ENCODE results near the gene FNDC3A. TPM values are rescaled to one million over a fixed set of nuclear protein-coding genes. Genes with fewer than 3 reads are reported as not detected.

Gene FNDC3A
- total RNA-seq, 1 experiment from 2014 or later, result 34.3 TPM

DNA sequence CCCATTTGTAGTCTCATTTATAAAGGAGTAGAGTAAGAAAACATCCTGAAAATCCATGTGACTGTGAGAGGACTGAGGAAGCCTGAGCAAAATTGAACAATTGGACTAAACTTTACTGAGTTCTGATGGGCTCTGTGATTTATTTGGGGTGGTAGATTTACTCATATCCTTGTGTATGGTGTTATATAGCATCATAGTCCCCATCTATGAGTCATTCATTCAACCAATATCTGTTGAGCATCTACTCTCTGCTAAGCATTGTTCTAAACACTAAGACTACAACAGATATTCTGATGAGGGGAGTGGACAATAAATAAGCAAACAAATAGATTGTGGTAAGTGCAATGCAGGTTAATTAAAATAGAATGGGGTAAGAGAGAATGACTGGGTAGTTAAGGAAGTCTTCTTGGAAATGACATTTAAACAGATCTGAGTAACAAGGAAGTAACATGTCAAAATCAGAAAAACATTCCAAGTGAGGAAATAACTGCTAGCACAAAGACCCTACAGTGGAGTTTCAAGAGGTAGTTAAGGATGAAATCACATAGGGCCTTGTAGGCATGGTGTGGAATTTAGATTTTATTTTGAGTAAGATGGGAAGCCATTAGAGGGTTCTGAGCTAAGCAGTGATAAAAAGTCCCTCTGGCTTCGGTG is 208.1 kb downstream of the FNDC3A start:
- Histone ChIP-seq H3K27me3 (ENCODE audit: insufficient read depth, low read depth) (no peaks in the 10 kb centered on the region), H3K79me2 (ENCODE audit: low read depth) (no peaks in the 10 kb centered on the region), H3K9me2 (ENCODE audit: insufficient read depth) (no peaks in the 10 kb centered on the region), H3K4me3 (no peak overlapping the region), H3K4me2 (no peak overlapping the region), H3K36me3 (ENCODE audit: low read depth) (peaks cover 22% of the 10 kb centered on the region; the same call in 1 of the 2 replicates), H2AFZ (no peak overlapping the region), H4K20me1 (ENCODE audit: insufficient read depth) (no peaks in the 10 kb centered on the region; the same call in 1 of the 2 replicates), H3K4me1 (replicated peaks; ENCODE audit: insufficient read depth) (no peaks in the 10 kb centered on the region), H3K27ac (no peak overlapping the region), H3K9me3 (ENCODE audit: insufficient read depth, low read depth) (no peaks in the 10 kb centered on the region), H3F3A (ENCODE audit: insufficient read depth, low read depth) (no peaks in the 10 kb centered on the region)
- CTCF ChIA-PET, result no interaction called here
- POLR2A ChIA-PET (ENCODE audit: unreplicated experiment), result no interaction called here
- no peak for TF ChIP-seq EZH2 (IDR thresholded peaks at IDR 0.05; ENCODE audit: low read depth)
- no peak for TF ChIP-seq CTCF (conservative IDR thresholded peaks at IDR 0.05)
- DNase-seq, result peak in 1 of 2 experiments; percentile 34
- BruUV-seq (replicated peaks), result no TSS peak
- intact Hi-C loops (cut with micrococcal nuclease; ENCODE audit: unreplicated experiment), result no loop called here

- no peak for DNase-seq
- Histone ChIP-seq H3K27me3 (ENCODE audit: insufficient read depth, low read depth) (no peaks in the 10 kb centered on the region), H3K36me3 (ENCODE audit: low read depth) (peaks cover 22% of the 10 kb centered on the region; the same call in 1 of the 2 replicates), H3K4me2 (no peak overlapping the region), H3K4me1 (replicated peaks; ENCODE audit: insufficient read depth) (no peaks in the 10 kb centered on the region), H3K9me3 (ENCODE audit: insufficient read depth, low read depth) (no peaks in the 10 kb centered on the region), H3F3A (ENCODE audit: insufficient read depth, low read depth) (no peaks in the 10 kb centered on the region), H2AFZ (no peak overlapping the region), H3K9me2 (ENCODE audit: insufficient read depth) (no peaks in the 10 kb centered on the region), H3K27ac (no peak overlapping the region), H3K4me3 (no peak overlapping the region), H3K79me2 (ENCODE audit: low read depth) (no peaks in the 10 kb centered on the region), H4K20me1 (ENCODE audit: insufficient read depth) (no peaks in the 10 kb centered on the region)
- intact Hi-C loops (cut with micrococcal nuclease; ENCODE audit: unreplicated experiment), result no loop called here
- no TSS peak for BruUV-seq (replicated peaks)
- ChIA-PET POLR2A (ENCODE audit: unreplicated experiment) (no interaction called here), CTCF (no interaction called here)
- TF ChIP-seq CTCF (conservative IDR thresholded peaks at IDR 0.05), result no peak
- TF ChIP-seq EZH2 (IDR thresholded peaks at IDR 0.05; ENCODE audit: low read depth), result no peak
These were observed 208.9 kb downstream of the FNDC3A start for GRCh38 chr13:49184621-49185020.

GRCh38 chr13:49185264-49185663 is 209.6 kb downstream of the FNDC3A start:
- no peaks in the 10 kb centered on the region for H3K27me3 ChIP-seq (ENCODE audit: insufficient read depth, low read depth)
- no peak for TF ChIP-seq EZH2 (IDR thresholded peaks at IDR 0.05; ENCODE audit: low read depth)
- no peak for TF ChIP-seq CTCF (conservative IDR thresholded peaks at IDR 0.05)
- peaks cover 22% of the 10 kb centered on the region; the same call in 1 of the 2 replicates for H3K36me3 ChIP-seq (ENCODE audit: low read depth)
- no peak for DNase-seq
- no peaks in the 10 kb centered on the region for H3K9me3 ChIP-seq (ENCODE audit: insufficient read depth, low read depth)
- no TSS peak for BruUV-seq (replicated peaks)
- ChIA-PET CTCF (no interaction called here), POLR2A (ENCODE audit: unreplicated experiment) (no interaction called here)
- no peak overlapping the region for H2AFZ ChIP-seq
- no peaks in the 10 kb centered on the region for H3F3A ChIP-seq (ENCODE audit: insufficient read depth, low read depth)
- no peaks in the 10 kb centered on the region for H4K20me1 ChIP-seq (ENCODE audit: insufficient read depth)
- no peaks in the 10 kb centered on the region for H3K4me1 ChIP-seq (replicated peaks; ENCODE audit: insufficient read depth)
- no peaks in the 10 kb centered on the region for H3K79me2 ChIP-seq (ENCODE audit: low read depth)
- H3K27ac ChIP-seq, result no peak overlapping the region
- H3K9me2 ChIP-seq (ENCODE audit: insufficient read depth), result no peaks in the 10 kb centered on the region
- no peak overlapping the region for H3K4me3 ChIP-seq
- no peak overlapping the region for H3K4me2 ChIP-seq
- intact Hi-C loops (cut with micrococcal nuclease; ENCODE audit: unreplicated experiment), result no loop called here

All from PC-9 (cell line).